OCI-LY7 (cell line): ENCODE results near the gene RETREG1. TPM values are rescaled to one million over a fixed set of nuclear protein-coding genes. Genes with fewer than 3 reads are reported as not detected.
"Not testable (repeated sequence)": the region's sequence is repeated elsewhere in the genome, so short reads cannot be mapped to it uniquely, and the experiment has no call there.

Experiments
- BruUV-seq: library from RNA; stranded (reverse); fragments of 400-500 nt; replicated peaks from 2 replicates; lab custom pipeline; 2021; lab: Mats Ljungman, UMichigan
- CTCF ChIA-PET: fragments of 300-600 bp; sonication (Branson Sonifier 250); formaldehyde crosslinking; loops from one replicate; lab custom pipeline; 2022; ENCODE audit warnings: antibody characterized with exemption; ENCODE audit not compliant: unreplicated experiment; lab: Charles Lee
- POLR2A ChIA-PET: fragments of 300-600 bp; sonication (Branson Sonifier 250); formaldehyde crosslinking; loops from one replicate; lab custom pipeline; 2022; ENCODE audit warnings: antibody characterized with exemption; lab: Charles Lee
- DNase-seq: peaks from one replicate; pipeline ENCODE4 v3.0.0-alpha.2; 2015; ENCODE audit warnings: low spot score
- H2AFZ ChIP-seq: fragments of 200-600 bp; sonication (generic), shearing (Covaris generic); 2 replicates; pipeline ENCODE4 v1.6.1; 2014; ENCODE audit warnings: mild to moderate bottlenecking, antibody characterized with exemption, low read length, moderate library complexity
- H3K27ac ChIP-seq: fragments of 200-600 bp; sonication (generic); 2 replicates; pipeline ENCODE4 v1.5.1; 2014; ENCODE audit warnings: mixed run types, low read depth, mild to moderate bottlenecking, moderate library complexity, low read length, inconsistent platforms; ENCODE audit not compliant: poor library complexity, severe bottlenecking
- H3K36me3 ChIP-seq: fragments of 200-600 bp; sonication (generic); 2 replicates; pipeline ENCODE4 v1.6.1; 2014; ENCODE audit warnings: mild to moderate bottlenecking, antibody characterized with exemption, low read length, moderate library complexity, mixed read lengths; ENCODE audit not compliant: insufficient read depth
- H3K4me1 ChIP-seq: fragments of 200-600 bp; sonication (generic); 2 replicates; pipeline ENCODE4 v1.5.1; 2014; ENCODE audit warnings: mild to moderate bottlenecking, low read length; ENCODE audit not compliant: insufficient read depth, poor library complexity, severe bottlenecking
- H3K4me2 ChIP-seq: fragments of 200-600 bp; sonication (generic); 2 replicates; pipeline ENCODE4 v1.6.1; 2014; ENCODE audit warnings: mild to moderate bottlenecking, low read length
- H3K4me3 ChIP-seq: fragments of 200-600 bp; sonication (generic); 2 replicates; pipeline ENCODE4 v1.5.1; 2014; ENCODE audit warnings: mild to moderate bottlenecking, low read depth, low read length; ENCODE audit not compliant: poor library complexity, severe bottlenecking
- H3K79me2 ChIP-seq: fragments of 200-600 bp; sonication (generic); 2 replicates; pipeline ENCODE4 v1.6.1; 2016; ENCODE audit warnings: low read depth, mild to moderate bottlenecking, low read length, moderate library complexity, mixed read lengths; ENCODE audit not compliant: insufficient read depth
- H3K9me2 ChIP-seq: fragments of 200-600 bp; sonication (generic); 2 replicates; pipeline ENCODE4 v1.6.1; 2016; ENCODE audit warnings: mild to moderate bottlenecking, low read length, mixed read lengths; ENCODE audit not compliant: insufficient read depth
- H3K9me3 ChIP-seq: fragments of 200-600 bp; sonication (generic); 2 replicates; pipeline ENCODE4 v1.6.1; 2014; ENCODE audit warnings: mild to moderate bottlenecking, mixed run types, low read length, mixed read lengths
- H4K20me1 ChIP-seq: fragments of 200-600 bp; sonication (generic); 2 replicates; pipeline ENCODE4 v1.6.1; 2014; ENCODE audit warnings: mild to moderate bottlenecking, antibody characterized with exemption, low read length, moderate library complexity, mixed read lengths; ENCODE audit not compliant: insufficient read depth
- CTCF ChIP-seq: fragments of 200-600 bp; sonication (generic); conservative IDR thresholded peaks from 2 replicates; pipeline ENCODE4 v1.5.1; 2014; ENCODE audit warnings: mild to moderate bottlenecking, antibody characterized with exemption, low read length, moderate library complexity, mixed read lengths
- EZH2phosphoT487 ChIP-seq: fragments of 200-600 bp; sonication (generic); IDR thresholded peaks from 2 replicates; pipeline ENCODE4 v1.6.1; 2018; ENCODE audit warnings: low read depth, borderline replicate concordance, mild to moderate bottlenecking, mixed run types, antibody characterized with exemption, low read length, moderate library complexity, mixed read lengths
- intact Hi-C: fragments of 100-400 bp; cut with micrococcal nuclease; formaldehyde crosslinking; loops from one replicate; pipeline ENCODE4 v1.10.0; 2022; ENCODE audit not compliant: unreplicated experiment
- total RNA-seq, 2 experiments: library from RNA; depleted of rRNA in 1 of 2; stranded (reverse); fragments of >200 nt in 1 of 2; shearing (Covaris generic) in 1 of 2; gene quantifications; 2 replicates each; pipeline ENCODE4 v1.2.3, GENCODE V29; 2014 to 2022

Gene RETREG1
- total RNA-seq, 2 experiments from 2014 or later, result 2.4 to 2.6 TPM

DNA sequence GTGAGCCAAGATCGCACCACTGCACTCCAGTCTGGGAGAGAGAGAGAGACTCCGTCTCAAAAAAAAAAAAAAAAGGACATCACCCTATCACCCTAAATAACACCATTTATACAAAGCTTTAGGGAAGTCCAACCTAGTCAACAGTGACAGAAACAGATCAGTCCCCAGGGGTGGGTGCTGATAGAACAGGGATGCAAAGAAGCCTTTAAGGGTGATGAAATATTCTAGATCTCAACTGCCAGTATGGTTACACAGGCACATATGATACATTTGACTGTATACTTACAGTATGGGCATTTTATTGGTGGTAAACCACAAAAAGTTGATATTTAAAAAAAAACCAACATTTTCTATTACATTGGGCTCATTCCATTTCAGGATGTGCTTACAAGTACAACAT is 4.8 kb downstream of the RETREG1 start:
- no TSS peak for BruUV-seq
- no peaks in the 10 kb centered on the region for H3K36me3 ChIP-seq
- H3K9me2 ChIP-seq, result no peaks in the 10 kb centered on the region
- H3K27ac ChIP-seq, result no peak overlapping the region
- TF ChIP-seq CTCF (no peak), EZH2phosphoT487 (no peak)
- intact Hi-C loops, result no loop called here
- no peaks in the 10 kb centered on the region for H4K20me1 ChIP-seq
- no peak overlapping the region for H3K4me3 ChIP-seq
- POLR2A ChIA-PET, result no interaction called here
- DNase-seq, result no peak
- CTCF ChIA-PET, result no interaction called here
- peaks cover 3% of the 10 kb centered on the region for H3K4me1 ChIP-seq
- H2AFZ ChIP-seq, result no peak overlapping the region
- no peak overlapping the region for H3K4me2 ChIP-seq
- H3K79me2 ChIP-seq, result no peaks in the 10 kb centered on the region
- H3K9me3 ChIP-seq, result no peaks in the 10 kb centered on the region

DNA sequence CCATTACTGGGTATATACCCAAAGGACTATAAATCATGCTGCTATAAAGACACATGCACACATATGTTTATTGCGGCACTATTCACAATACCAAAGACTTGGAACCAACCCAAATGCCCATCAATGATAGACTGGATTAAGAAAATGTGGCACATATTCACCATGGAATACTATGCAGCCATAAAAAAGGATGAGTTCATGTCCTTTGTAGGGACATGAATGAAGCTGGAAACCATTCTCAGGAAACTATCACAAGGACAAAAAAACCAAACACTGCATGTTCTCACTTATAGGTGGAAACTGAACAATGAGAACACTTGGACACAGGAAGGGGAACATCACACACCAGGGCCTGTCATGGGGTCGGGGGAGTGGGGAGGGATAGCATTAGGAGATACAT is 5.9 kb downstream of the RETREG1 start:
- DNase-seq, intact Hi-C loops, CTCF ChIA-PET, H4K20me1 ChIP-seq, H3K36me3 ChIP-seq, H3K4me3 ChIP-seq, H2AFZ ChIP-seq, H3K9me3 ChIP-seq, H3K9me2 ChIP-seq, POLR2A ChIA-PET, H3K4me1 ChIP-seq, H3K4me2 ChIP-seq, H3K27ac ChIP-seq, H3K79me2 ChIP-seq, BruUV-seq: not testable (repeated sequence)

DNA sequence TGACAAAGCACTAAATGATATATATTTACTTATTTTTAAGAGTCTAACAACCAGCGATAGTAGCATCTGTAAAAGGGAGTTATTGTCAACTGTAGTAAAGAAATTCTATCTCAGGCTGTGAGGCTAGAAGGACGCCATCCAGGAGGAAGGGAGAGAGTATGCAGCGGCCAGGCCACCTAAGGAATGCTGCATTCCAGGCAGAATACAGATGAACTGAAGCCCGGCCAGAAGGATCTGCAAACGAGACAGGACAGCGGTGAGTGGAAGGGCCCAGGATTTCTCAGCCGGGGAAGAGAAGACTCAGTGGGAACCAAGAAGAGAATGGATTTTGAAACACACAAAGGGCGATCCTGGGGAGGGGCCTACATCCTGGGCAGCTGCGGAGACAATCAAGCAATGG is 7.4 kb downstream of the RETREG1 start:
- Histone ChIP-seq H3K4me1 (no peaks in the 10 kb centered on the region), H3K4me2 (no peak overlapping the region), H3K27ac (no peak overlapping the region), H3K36me3 (no peaks in the 10 kb centered on the region), H3K9me2 (no peaks in the 10 kb centered on the region), H2AFZ (no peak overlapping the region), H3K4me3 (no peak overlapping the region), H3K79me2 (no peaks in the 10 kb centered on the region), H3K9me3 (no peaks in the 10 kb centered on the region), H4K20me1 (no peaks in the 10 kb centered on the region)
- POLR2A ChIA-PET, result interaction anchor here (0.6 kb wide), 1 partner anchor 33 kb away, joined by 5 read pairs; no protein-coding TSS in a partner anchor
- TF ChIP-seq EZH2phosphoT487 (no peak), CTCF (no peak)
- CTCF ChIA-PET, result no interaction called here
- no TSS peak for BruUV-seq
- intact Hi-C loops, result no loop called here
- no peak for DNase-seq
